HG02588 (cell line): ENCODE results near the gene PNCK.

ENCODE experiments used
- ATAC-seq: cut with Tn5 transposase; IDR thresholded peaks from one replicate; pipeline ENCODE4 v1.9.1; 2021; ENCODE audit warnings: mild to moderate bottlenecking, moderate library complexity; ENCODE audit not compliant: unreplicated experiment

PNCK gene

GRCh38 chrX:153642655-153643430 lies 30.8 kb downstream of the PNCK start:
- no peak for ATAC-seq

GRCh38 chrX:153642051-153642654 lies 31.5 kb downstream of the PNCK start:
- no peak for ATAC-seq

GRCh38 chrX:153641627-153642026 lies 32.0 kb downstream of the PNCK start:
- no peak for ATAC-seq

GRCh38 chrX:153640736-153641575 lies 32.7 kb downstream of the PNCK start:
- no peak for ATAC-seq

GRCh38 chrX:153640045-153640686 lies 33.4 kb downstream of the PNCK start:
- no peak for ATAC-seq

GRCh38 chrX:153639177-153640044 lies 34.2 kb downstream of the PNCK start:
- no peak for ATAC-seq

- no peak for ATAC-seq
These were observed 35.0 kb downstream of the PNCK start for GRCh38 chrX:153638436-153639176.

- no peak for ATAC-seq
These were observed 35.6 kb downstream of the PNCK start for GRCh38 chrX:153638041-153638371.

GRCh38 chrX:153637121-153638040 lies 36.2 kb downstream of the PNCK start:
- ATAC-seq, result no peak

GRCh38 chrX:153636716-153637115 lies 36.9 kb downstream of the PNCK start:
- no peak for ATAC-seq

- no peak for ATAC-seq
These were observed 37.6 kb downstream of the PNCK start for GRCh38 chrX:153635788-153636668.

- ATAC-seq, result no peak
These were observed 38.2 kb downstream of the PNCK start for GRCh38 chrX:153635388-153635787.

- no peak for ATAC-seq
These were observed 38.8 kb downstream of the PNCK start for GRCh38 chrX:153634832-153635231.

- ATAC-seq, result no peak
These were observed 39.4 kb downstream of the PNCK start for GRCh38 chrX:153634236-153634635.

- no peak for ATAC-seq
These were observed 39.9 kb downstream of the PNCK start for GRCh38 chrX:153633607-153634180.

- no peak for ATAC-seq
These were observed 40.6 kb downstream of the PNCK start for GRCh38 chrX:153633048-153633447.

GRCh38 chrX:153632595-153632946 lies 41.0 kb downstream of the PNCK start:
- ATAC-seq, result no peak
